ENCODE data around the gene KRI1.
A peak's percentile ranks its signal among the peaks of the same experiment; 100 is the strongest.
"Not testable (repeated sequence)": the region's sequence is repeated elsewhere in the genome, so short reads cannot be mapped to it uniquely, and the experiment has no call there.

The KRI1 gene

GRCh38 chr19:10543059-10543419 lies 22.8 kb downstream of the KRI1 start:
- H3K4me3 ChIP-seq (replicated peaks; ENCODE audit: low read depth, low read length): no peak overlapping the region
- DNase-seq (ENCODE audit: low read depth): no peak
- no peak for TF ChIP-seq CTCF (IDR thresholded peaks at IDR 0.05; ENCODE audit: low read length, missing control alignments)

GRCh38 chr19:10539016-10539415 lies 26.8 kb downstream of the KRI1 start:
- not testable (repeated sequence) for DNase-seq (ENCODE audit: low read depth); H3K4me3 ChIP-seq (replicated peaks; ENCODE audit: low read depth, low read length)

DNA sequence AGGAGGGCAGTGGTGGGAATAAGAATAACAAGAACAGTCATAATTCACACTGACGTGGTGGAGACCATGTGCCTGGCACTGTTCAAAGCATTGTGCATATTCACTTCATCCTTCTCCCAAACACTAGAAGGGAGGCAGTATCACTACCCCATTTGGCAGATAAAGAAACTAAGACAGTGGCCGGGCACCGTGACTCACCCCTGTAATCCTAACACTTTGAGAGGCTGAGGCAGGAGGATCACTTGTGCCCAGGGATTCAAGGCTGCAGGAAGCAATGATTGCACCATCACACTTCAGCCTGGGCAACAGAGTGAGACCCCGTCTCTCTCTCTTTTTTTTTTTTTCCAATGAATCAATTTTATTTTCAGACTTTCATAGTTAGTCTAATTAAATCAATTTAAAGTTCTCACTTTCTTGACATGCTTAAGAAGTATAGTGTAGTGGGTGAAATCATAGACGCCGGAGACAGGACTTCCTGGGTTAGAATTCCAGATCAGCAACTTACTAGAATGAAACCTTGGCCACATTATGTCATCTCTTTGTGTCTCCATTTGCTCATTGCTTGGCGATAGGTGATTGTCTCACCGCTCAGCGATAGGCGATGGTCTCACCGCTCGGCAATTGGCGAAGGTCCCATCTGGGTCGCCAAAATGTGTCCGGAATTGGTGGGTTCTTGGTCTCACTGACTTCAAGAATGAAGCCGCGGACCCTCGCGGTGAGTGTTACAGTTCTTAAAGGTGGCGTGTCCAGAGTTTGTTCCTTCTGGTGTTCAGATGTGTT lies 27.4 kb downstream of the KRI1 start:
- H3K4me3 ChIP-seq (replicated peaks; ENCODE audit: low read depth, low read length): no peak overlapping the region
- TF ChIP-seq CTCF (IDR thresholded peaks at IDR 0.05; ENCODE audit: low read length, missing control alignments): no peak
- DNase-seq (ENCODE audit: low read depth): no peak

DNA sequence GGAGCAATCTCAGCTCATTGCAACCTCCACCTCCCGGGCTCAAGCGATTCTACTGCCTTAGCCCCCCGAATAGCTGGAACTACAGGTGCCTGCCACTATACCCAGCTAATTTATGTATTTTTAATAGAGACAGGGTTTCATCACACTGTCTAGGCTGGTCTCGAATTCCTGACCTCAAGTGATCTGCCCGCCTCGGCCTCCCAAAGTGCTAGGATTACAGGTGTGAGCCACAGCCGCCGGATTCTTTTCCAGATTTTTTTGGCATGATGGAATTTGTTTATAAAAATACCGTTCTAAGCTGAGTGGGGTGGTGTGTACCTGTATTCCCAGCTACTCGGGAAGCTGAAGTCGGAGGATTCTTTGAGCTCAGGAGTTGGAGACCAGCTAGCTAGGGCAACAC lies 28.1 kb downstream of the KRI1 start:
- no peak overlapping the region for H3K4me3 ChIP-seq (replicated peaks; ENCODE audit: low read depth, low read length)
- no peak for TF ChIP-seq CTCF (IDR thresholded peaks at IDR 0.05; ENCODE audit: low read length, missing control alignments)
- DNase-seq (ENCODE audit: low read depth): no peak

- no peak for DNase-seq (ENCODE audit: low read depth)
- H3K4me3 ChIP-seq (replicated peaks; ENCODE audit: low read depth, low read length): no peak overlapping the region
- TF ChIP-seq CTCF (IDR thresholded peaks at IDR 0.05; ENCODE audit: low read length, missing control alignments): no peak
Observed at GRCh38 chr19:10535613-10536012, 30.2 kb downstream of the KRI1 start.

- no peak for TF ChIP-seq CTCF (IDR thresholded peaks at IDR 0.05; ENCODE audit: low read length, missing control alignments)
- DNase-seq (ENCODE audit: low read depth): peak; percentile 87
Observed at GRCh38 chr19:10533646-10534386, 32.0 kb downstream of the KRI1 start.

DNA sequence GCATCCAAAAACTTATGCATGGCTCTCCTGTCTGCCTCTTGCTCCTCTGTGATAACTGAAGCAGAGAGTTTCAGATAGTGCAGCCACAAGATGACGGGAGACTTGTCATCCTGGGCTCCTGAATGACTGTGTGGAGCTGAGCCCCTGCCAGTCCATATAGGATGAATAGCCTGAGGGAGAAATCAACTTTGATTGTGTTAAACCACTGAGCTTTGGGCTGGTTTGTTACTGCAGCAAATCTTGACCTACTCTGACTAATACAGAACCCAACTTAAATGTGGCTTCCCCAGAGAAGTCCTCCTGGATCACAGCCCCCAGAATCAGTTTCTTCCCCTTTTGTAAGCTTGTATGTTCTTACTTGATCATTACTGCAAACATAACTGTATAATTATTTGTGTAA lies 33.4 kb downstream of the KRI1 start:
- DNase-seq (ENCODE audit: low read depth): no peak
- no peak for TF ChIP-seq CTCF (IDR thresholded peaks at IDR 0.05; ENCODE audit: low read length, missing control alignments)

More at GRCh38 chr19:10533646-10534386, 32.0 kb downstream of the KRI1 start:
- H3K4me3 ChIP-seq (replicated peaks; ENCODE audit: low read depth, low read length): no peak overlapping the region

GRCh38 chr19:10526887-10527286 lies 38.9 kb downstream of the KRI1 start:
- H3K4me3 ChIP-seq (replicated peaks; ENCODE audit: low read depth, low read length); DNase-seq (ENCODE audit: low read depth): not testable (repeated sequence)

More for the DNA sequence above, 33.4 kb downstream of the KRI1 start:
- H3K4me3 ChIP-seq (replicated peaks; ENCODE audit: low read depth, low read length): no peak overlapping the region
